Epithelial cell of prostate (primary cell): Measurements from ENCODE around the gene CLIC3.

ENCODE experiments used
- DNase-seq: peaks from one replicate; pipeline ENCODE4 v3.0.0-alpha.2; 2011; ENCODE audit warnings: low read depth, low spot score
- H3K27ac ChIP-seq: fragments of 450-650 bp; 2 replicates; pipeline ENCODE4 v1.5.1; 2017; ENCODE audit warnings: mild to moderate bottlenecking

Gene CLIC3

GRCh38 chr9:136971746-136972145 is 24.6 kb downstream of the CLIC3 start:
- no peak for DNase-seq

GRCh38 chr9:136970361-136970760 is 26.0 kb downstream of the CLIC3 start:
- H3K27ac ChIP-seq, result no peak overlapping the region

More at GRCh38 chr9:136971746-136972145, 24.6 kb downstream of the CLIC3 start:
- H3K27ac ChIP-seq, result no peak overlapping the region

GRCh38 chr9:136969774-136970173 is 26.6 kb downstream of the CLIC3 start:
- H3K27ac ChIP-seq, result no peak overlapping the region
- DNase-seq, result no peak

More at GRCh38 chr9:136970361-136970760, 26.0 kb downstream of the CLIC3 start:
- DNase-seq, result no peak

- H3K27ac ChIP-seq, result no peak overlapping the region
- no peak for DNase-seq
Measured at GRCh38 chr9:136969150-136969549, 27.2 kb downstream of the CLIC3 start.

GRCh38 chr9:136968333-136969127 is 27.8 kb downstream of the CLIC3 start:
- no peak for DNase-seq
- H3K27ac ChIP-seq, result no peak overlapping the region

GRCh38 chr9:136965771-136966484 is 30.4 kb downstream of the CLIC3 start:
- no peak for DNase-seq
- no peak overlapping the region for H3K27ac ChIP-seq

GRCh38 chr9:136964833-136965422 is 31.4 kb downstream of the CLIC3 start:
- H3K27ac ChIP-seq, result no peak overlapping the region
- no peak for DNase-seq

GRCh38 chr9:136964171-136964689 is 32.1 kb downstream of the CLIC3 start:
- no peak for DNase-seq
- H3K27ac ChIP-seq, result no peak overlapping the region

GRCh38 chr9:136963751-136964150 is 32.6 kb downstream of the CLIC3 start:
- H3K27ac ChIP-seq, result no peak overlapping the region
- DNase-seq, result no peak

GRCh38 chr9:136963341-136963740 is 33.0 kb downstream of the CLIC3 start:
- no peak overlapping the region for H3K27ac ChIP-seq
- DNase-seq, result no peak

- no peak for DNase-seq
- no peak overlapping the region for H3K27ac ChIP-seq
Measured at GRCh38 chr9:136962701-136963248, 33.6 kb downstream of the CLIC3 start.

GRCh38 chr9:136962163-136962562 is 34.2 kb downstream of the CLIC3 start:
- DNase-seq, result no peak
- H3K27ac ChIP-seq, result no peak overlapping the region

GRCh38 chr9:136961279-136962065 is 34.9 kb downstream of the CLIC3 start:
- H3K27ac ChIP-seq, result no peak overlapping the region
- DNase-seq, result no peak

- no peak overlapping the region for H3K27ac ChIP-seq
- no peak for DNase-seq
Measured at GRCh38 chr9:136960938-136961275, 35.5 kb downstream of the CLIC3 start.

GRCh38 chr9:136960212-136960937 is 36.0 kb downstream of the CLIC3 start:
- no peak for DNase-seq
- H3K27ac ChIP-seq, result no peak overlapping the region

GRCh38 chr9:136958898-136959850 is 37.2 kb downstream of the CLIC3 start:
- DNase-seq, result no peak
- H3K27ac ChIP-seq, result no peak overlapping the region

GRCh38 chr9:136958473-136958872 is 37.9 kb downstream of the CLIC3 start:
- no peak overlapping the region for H3K27ac ChIP-seq
- no peak for DNase-seq

- DNase-seq, result no peak
- no peak overlapping the region for H3K27ac ChIP-seq
Measured at GRCh38 chr9:136957901-136958300, 38.5 kb downstream of the CLIC3 start.
